ENCODE results near the gene CST3. TPM values are rescaled to one million over a fixed set of nuclear protein-coding genes. Genes with fewer than 3 reads are reported as not detected.

Gene CST3
- total RNA-seq, 1 donor from 2014 or later = 971 TPM

DNA sequence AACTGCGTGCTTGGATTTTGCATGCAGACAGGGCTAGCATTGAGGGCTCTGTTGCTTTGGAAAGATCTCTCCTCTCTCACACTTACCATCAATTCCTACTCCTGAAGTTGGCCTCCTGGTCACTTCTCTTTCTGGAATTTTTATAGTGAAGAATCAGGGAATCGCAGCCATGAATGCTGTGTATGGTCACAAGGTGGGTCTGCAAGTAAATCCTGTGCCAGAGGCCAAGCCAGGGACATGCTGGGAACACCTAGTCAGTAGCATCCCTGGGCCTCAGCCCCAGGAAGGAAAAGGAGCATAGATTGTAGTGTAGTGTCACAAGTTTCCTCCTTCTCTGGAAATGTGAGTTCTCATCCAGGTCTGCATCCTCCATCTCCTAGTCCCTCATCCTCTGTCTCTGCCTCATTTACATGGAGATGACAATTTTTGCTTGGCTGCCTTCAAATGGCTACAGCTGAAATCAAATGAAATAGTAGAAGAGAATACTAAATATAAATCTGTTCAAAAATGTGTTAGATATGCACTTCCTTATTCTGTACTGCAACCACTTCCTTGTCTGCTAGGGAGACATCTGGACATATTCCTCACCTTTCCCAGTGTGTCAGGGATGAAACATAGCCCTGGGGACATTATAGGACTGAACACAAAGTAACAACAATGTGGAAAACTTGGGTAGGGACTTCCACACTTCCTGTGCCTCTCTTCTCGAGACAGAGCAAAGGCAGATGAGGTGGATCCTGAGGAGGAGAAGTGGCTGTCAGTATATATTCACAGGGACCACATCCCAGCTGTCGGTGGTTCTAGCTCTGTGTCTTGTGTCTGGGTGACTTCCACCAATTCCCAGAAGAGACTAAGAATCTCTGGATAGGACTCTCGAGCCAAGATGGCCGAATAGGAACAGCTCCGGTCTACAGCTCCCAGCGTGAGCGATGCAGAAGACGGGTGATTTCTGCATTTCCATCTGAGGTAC is 49.0 kb downstream of the CST3 start:
- no peak for ATAC-seq (ENCODE audit: poor library complexity)
- intact Hi-C loops (cut with DNase I) = no loop called here
- DNase-seq = no peak

DNA sequence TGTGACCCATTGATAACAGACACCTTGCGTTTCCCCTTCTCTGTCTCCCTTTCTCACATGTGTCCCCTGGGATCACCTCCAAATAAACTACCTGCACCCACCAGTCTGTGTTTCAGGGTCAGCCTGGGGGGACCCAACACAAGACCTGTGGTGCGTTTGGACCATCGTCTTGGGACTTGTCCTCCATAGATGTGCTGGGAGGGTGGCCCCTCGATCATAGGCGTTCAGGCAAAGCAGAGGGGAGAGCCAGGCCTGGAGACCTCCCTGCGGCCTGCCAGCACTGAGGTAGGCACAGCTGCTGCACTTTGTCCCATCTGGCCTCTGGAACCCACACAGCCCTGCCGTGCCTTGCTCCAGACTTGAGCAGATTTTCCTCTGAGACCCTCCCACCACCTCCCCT is 50.1 kb downstream of the CST3 start:
- intact Hi-C loops (cut with DNase I) = no loop called here
- DNase-seq = no peak
- ATAC-seq (ENCODE audit: poor library complexity) = no peak

DNA sequence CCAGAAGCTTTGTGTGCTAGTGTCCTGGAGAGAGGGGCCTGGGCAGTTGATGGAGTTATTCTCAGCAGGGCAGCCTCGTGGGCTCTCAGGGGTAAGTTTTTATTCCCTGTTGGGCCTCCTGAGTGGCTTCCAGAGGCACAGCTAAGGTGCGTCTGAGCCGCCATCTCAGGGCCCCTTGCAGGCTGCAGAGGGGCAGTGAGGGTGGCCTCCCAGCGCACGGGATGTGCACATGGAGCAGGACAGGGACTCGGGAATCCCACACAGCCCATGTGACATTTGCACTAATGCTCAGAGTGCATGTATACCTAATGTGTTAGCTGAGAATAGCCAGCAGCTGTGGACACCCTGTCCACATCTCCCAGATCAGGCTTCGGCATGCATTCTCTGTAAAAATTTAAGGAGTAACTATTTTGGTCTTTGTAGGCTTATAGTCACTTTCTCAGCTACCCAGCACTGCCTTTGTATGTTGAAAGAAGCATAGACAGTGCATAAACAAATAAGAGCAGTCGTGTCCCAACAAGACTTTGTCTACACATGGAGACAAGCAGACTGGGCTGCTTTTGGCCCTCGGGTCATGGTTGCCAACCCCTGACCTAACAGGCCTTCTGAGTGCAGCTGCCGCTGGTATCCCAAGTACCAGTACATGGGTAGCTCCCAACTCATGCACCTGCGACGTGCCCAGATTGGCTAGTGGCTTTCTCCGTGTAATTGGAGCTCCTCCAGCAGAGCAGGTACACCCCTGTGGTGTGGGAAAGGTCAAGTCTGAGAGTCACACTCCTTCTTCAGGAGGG is 50.8 kb downstream of the CST3 start:
- intact Hi-C loops (cut with DNase I) = no loop called here
- ATAC-seq (ENCODE audit: poor library complexity) = no peak
- no peak for DNase-seq

DNA sequence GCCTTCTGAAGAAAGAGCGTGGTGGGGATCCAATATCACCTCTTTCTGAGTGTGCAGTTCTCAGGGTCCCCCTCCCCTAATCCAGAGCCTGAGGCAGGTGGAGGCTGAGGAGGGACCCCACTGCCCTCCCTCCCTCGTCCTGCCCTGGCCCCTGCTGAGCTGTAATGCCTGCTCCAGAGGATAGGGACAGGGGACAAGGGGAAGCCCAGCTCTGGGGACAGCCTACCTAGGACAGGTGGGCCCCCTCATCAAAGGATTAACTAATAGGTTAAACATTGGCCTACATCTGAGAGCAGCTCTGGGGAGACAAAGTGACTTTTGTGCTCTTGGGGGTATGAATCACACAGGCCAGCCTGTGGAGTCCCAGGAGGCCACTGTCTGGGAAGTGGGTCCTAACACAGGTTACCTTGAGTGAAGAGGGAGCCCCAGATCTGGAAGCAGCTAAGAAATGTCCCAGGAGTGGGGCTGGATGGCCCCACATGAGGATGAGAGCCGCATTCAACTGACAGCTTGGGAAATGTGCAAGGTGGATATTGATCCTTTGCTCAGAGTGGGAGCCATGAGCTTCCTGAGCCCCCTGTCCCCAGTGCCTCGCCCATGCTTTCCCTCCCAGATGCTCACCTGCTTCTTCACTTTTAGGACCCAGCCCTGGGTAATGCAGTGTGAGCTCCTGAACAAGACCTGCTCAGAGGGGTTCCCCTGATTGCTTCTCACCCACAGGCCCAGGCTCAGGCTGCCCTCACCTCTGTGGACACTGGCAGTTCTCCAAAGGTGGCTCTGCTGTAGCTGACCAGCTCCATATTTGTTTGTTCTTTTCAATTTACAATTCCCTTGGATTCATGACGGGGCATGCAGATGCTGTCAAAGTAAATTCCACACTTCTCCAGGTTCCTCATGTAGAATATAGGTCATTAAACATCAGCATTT is 51.7 kb downstream of the CST3 start:
- intact Hi-C loops (cut with DNase I) = no loop called here
- ATAC-seq (ENCODE audit: poor library complexity) (no peak), DNase-seq (no peak)

DNA sequence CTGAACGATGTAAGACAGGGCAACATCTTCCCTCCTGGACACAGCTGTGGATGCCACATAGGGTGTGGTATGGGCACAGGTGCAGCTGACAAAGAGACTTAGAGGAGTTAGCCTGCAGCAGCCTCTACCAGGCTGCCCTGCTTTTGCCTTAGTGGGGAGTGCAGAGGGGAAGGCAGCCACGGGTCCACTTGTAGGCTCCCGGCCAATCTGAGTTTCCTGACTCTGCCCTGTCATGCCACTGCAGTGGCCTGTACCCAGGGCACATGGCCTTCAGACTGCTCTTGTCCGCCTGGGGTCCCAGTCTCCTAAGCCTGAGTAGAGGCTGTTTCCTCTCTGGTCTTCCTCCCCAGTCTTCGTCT is 52.3 kb downstream of the CST3 start:
- ATAC-seq (ENCODE audit: poor library complexity) (no peak), DNase-seq (no peak)
- intact Hi-C loops (cut with DNase I) = no loop called here

DNA sequence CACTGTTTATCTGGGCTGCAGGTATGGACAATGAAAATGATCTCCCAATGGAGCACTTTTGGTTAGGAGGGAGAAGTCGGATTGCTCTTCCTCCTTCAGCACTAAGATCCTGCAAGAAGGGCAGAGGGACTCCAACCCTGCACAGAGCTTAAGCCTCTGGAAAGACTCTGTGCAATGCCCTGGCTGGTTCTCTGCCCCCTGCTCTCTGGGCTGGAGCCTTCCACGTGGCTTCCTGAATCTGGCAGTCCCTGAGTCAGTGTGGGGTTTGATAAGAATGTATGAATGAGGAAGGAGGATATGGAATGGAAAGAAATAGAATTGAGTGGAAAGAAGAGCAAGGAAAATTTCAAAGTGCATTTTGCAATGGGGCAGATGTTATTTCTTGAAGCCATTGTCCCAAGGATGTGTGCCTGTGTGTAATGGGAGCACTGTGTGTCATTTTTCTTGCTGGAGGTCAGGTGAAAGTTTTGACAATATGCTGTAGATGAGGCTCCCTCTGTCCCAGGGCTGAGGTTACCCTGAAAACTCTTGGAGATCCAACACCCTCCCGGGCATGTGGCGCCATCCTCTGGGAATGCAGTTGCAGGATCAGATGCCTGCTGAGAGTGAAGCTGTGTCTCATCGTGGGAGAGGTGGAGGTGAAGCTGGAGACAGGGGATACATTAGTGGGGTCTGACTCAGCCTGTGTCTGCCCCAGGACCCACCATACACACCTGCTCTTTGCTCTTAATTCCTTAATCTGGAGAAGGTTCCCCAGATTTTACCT is 53.1 kb downstream of the CST3 start:
- ATAC-seq (ENCODE audit: poor library complexity) (no peak), DNase-seq (no peak)
- intact Hi-C loops (cut with DNase I) = no loop called here

Other genes with a start within 250 kb of the CST3 start
- 4.2 TPM for gene NAPB, start 216.5 kb downstream of the CST3 start, total RNA-seq
- not detected for gene CSTL1, start 198.3 kb downstream of the CST3 start, total RNA-seq
- not detected for gene CST11, start 185.1 kb downstream of the CST3 start, total RNA-seq
- gene CST8, start 146.8 kb downstream of the CST3 start, total RNA-seq = not detected
- not detected for gene CST9L, start 69.5 kb downstream of the CST3 start, total RNA-seq
- gene CST9, start 32.0 kb downstream of the CST3 start, total RNA-seq = not detected
- gene CST4, start 51.1 kb upstream of the CST3 start, total RNA-seq = not detected
- not detected for gene CST1, start 113.0 kb upstream of the CST3 start, total RNA-seq
- not detected for gene CST2, start 188.8 kb upstream of the CST3 start, total RNA-seq
- not detected for gene CST5, start 241.8 kb upstream of the CST3 start, total RNA-seq